ENCODE measurements around the gene MAS1.
A peak's percentile ranks its signal among the peaks of the same experiment; 100 is the strongest.
"Not testable (repeated sequence)": the region's sequence is repeated elsewhere in the genome, so short reads cannot be mapped to it uniquely, and the experiment has no call there.

Gene MAS1

DNA sequence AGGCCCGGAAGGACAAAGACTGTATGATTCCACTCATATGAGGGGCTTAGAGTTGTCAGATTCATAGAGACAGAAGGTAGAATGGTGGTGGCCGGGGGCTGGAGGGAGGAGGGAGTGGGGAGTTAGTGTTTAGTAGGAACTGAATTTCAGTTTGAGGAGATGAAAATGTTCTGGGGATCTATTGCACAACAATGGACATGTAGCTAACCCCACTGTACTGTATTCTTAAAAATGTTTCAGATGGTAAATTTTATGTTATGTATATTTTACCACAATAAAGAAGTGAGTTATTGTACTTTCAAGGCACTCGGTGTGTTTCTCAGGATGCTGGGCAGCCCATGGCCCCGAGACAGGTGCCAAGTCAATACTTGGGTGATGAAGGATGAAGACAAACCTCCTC lies 25.4 kb downstream of the MAS1 start:
- DNase-seq = no peak

DNA sequence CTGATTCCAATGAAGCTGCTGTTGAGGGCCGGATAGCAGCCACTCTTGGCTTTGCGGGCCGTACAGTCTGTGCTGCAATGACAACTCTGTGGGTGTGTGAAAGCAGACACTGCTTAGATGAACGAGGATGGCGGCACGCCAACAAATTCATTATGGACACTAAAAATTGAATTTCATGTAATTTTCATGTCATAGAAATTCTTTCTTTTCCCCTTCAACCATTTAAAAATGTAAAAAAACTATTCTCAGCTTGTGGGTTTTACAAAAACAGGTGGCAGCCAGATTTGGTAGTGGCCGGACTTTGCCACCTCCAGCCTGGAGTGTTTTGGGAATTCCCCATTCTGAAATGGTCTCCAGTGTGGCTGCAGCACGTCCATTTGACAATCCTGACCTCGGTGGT lies 26.0 kb downstream of the MAS1 start:
- peak in 18 of 58 donors; percentile 5 to 62 (median 18) for DNase-seq

DNA sequence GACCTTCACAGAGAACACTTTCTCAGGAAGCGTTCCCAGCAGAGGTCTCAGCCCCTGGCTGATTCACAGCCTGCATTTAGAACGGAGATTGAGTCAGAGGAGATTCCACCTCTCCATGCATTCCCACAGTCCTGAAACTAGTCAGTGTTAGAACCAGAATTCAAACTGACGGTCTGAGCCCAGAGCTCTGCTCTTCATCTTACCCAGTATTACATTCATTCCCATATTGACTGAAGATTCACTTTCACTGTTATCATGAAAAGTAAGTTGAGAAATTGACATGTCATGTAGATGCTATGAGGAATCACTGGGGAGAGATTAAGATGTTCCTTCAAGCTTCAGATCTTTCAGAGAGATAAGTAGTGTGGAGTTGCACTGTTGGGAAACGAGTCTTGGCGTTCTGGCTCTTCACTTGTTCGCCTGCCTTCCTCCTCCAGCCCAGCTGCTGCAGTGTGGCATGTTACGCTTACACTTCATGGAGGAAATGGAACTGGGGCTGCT lies 28.3 kb downstream of the MAS1 start:
- DNase-seq = peak in 34 of 58 donors; percentile 3 to 78 (median 19)

DNA sequence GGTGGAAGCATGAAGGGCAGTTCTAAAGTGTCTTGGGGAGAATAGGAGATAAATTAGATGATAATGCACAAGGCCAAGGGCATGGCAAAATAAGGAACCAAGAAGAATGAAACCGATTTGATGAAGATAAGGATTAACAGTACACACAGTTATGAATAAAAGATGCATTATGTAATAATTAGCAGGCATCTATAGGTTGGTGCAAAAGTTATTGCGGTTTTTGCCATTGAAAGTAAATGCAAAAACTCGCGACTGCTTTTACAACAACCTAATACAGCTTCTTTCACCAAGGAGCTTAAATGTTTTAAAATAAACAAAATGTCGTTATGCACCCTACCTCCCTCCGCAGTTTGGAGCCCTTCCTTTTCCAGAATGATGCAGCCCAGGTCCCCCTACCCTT lies 29.0 kb downstream of the MAS1 start:
- DNase-seq = no peak

DNA sequence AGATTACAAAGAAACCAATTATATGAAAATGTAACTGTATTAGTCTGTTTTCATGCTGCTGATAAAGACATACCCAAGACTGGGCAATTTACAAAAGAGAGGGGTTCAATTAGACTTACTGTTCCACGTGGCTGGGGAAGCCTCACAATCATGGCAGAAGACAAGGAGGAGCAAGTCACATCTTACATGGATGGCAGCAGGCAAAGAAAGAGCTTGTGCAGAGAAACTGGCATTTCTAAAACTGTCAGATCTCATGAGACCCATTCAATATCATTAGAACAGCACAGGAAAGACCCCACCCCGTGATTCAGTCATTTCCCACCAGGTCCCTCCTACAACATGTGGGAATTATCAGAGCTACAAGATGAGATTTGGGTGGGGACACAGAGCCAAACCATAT lies 33.4 kb downstream of the MAS1 start:
- not testable (repeated sequence) for DNase-seq

DNA sequence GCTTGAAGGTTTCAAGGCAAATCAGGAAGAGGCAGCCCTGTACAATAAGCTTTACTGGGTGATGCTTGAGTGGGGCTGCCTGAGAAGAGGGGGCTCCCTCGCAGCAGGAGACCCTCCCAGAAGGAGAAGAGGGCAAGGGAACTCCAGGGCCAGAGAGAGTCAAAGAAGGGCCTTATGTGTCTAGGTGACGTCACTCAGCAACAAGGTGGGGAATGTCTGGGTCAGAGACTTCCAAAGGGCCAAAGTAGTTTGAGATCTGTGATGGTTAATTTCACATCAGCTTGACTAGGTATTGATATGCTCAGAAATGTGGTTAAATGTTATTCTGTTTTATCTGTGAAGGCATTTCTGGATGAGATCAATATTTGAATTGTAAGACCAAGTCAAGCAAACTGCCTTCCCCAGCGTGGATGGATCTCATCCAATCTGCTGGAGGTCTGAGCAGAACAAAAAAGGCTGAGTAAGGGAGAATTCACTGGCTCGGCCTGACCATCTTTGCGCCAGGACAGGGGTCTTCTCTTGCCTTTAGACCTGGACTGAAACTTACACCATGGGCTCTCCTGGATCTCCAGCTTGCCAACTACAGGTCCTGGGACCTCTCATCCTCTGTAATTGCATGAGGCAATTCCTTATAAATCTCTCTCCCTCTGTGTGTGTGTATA lies 35.9 kb downstream of the MAS1 start:
- DNase-seq = no peak

DNA sequence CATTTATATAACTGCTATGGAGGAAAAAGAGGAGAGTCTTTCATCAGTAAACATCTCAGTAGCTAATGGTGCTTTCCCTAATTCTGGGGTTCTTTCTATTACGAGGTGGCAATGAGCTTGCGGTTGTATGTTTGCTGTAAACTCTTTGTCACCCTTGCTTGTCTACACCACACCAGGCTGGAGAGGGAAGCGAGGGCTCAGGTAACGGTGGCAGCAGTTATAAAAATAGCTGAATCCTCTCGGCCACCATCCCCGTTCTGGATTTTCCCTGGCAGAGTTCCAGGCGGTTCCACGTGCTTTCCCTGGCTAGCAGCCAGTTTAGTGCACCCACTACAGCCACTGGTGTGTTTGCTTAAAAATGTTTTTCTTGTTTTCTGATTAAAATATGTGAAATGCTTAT lies 39.0 kb downstream of the MAS1 start:
- peak in 1 of 58 donors; percentile 32 for DNase-seq

DNA sequence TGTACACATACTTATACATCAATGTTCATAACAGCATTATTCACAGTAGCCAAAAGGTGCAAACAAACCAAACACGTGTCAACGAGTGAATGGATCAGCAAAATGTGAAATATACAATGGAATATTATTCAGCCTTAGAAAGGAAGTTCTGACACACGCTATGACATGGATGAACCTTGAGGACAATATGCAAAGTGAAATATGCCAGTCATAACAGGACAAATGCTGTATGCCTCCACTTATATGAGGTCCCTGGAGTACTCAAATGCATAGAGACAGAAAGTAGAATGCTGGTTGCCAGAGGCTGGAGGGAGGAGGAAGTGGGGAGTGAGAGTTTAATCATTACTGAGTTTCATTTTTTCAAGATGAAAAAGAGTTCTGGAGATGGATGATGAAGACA lies 40.3 kb downstream of the MAS1 start:
- no peak for DNase-seq

DNA sequence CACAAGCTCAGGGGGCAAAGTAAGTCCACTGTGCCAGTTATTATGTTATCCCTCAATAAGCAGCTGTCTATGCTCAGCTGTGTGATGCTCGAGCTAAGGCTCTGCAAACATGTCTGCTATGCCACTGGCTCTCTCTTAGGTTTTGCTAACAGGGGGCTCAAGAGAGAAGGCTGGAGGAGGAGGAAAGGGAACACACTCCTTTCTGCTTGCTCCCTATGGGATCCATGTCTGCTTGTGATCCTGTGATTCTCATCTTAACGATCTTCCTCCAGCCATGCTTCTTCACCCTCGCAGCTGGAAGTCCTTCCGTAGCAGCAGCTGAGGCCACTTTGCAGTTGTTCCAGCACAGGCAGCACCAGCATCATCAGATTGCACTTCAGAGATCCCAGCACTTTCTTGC lies 41.1 kb downstream of the MAS1 start:
- no peak for DNase-seq

DNA sequence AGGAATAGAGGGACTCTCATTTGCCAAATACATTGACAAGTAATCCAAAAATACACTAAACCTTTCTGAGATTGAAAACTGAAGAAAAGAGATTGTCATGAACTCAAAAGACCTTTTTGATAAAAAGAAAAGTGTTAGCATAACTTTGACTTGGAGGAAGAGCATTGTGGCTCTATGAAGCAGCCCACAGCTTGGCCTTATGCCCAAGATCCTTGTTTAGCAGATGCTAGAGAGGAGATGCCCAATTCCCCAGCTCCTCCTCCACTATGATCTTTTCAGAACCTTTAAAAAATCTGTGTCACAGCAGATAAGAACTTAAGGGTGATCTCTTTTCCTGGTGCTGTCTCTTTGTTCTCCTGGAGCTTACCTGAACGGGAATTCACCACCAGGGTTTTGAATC lies 42.3 kb downstream of the MAS1 start:
- no peak for DNase-seq

DNA sequence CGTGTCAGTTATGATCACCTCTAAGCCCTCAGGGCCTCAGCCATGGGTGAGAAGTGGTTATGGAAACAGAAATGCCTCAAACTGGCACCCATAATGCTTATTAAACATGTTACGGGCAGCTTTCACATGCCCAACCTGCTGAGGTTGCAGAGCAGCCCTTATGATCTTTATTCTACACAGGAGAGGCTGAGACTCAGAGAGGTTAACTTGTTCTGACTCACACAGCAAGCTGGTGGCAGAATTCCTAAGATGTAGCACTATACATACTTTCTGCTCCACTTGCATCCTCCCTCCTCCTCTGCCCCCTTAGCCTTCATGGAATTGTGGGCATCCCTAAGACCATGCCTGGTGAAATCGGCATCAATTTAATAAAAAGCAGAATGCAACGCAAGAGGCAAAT lies 43.4 kb downstream of the MAS1 start:
- DNase-seq = no peak

DNA sequence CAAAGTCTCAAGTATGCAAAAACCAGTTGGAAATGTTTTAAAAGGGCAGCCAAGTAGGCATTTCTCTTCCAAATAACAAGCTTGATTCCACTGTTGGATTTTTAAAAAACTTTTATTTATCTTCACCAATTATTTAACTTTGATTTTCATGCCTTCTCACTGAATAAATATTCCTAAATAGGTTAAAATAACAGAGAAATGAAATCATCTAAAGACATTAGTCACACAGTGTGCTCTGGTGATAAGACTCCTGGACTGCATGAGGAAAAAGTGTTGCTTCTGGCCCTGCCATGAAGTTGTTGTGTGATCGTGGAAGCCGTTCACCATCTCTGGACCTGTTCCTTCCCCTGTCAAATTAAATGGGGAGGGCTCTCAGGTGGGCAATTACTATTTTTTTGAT lies 44.3 kb downstream of the MAS1 start:
- DNase-seq = no peak

DNA sequence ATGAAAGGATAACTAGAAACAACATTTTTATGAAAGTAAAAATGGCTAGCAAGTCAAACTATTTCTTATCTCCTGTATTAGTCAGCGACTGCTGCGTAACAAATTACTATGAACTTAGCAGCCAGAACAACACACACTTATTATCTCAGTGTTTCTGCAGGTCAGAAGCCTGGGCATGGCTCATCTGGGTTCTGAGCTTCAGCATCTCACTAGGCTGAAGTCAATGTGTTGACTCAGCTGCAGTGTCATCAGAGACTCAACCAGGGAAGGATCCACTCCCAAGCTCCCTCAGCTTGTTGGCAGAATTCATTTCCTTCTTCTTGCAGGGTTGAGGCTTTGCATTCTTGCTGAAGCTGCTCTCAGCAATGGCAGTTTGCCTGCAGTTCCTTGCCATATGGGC lies 44.8 kb downstream of the MAS1 start:
- no peak for DNase-seq

DNA sequence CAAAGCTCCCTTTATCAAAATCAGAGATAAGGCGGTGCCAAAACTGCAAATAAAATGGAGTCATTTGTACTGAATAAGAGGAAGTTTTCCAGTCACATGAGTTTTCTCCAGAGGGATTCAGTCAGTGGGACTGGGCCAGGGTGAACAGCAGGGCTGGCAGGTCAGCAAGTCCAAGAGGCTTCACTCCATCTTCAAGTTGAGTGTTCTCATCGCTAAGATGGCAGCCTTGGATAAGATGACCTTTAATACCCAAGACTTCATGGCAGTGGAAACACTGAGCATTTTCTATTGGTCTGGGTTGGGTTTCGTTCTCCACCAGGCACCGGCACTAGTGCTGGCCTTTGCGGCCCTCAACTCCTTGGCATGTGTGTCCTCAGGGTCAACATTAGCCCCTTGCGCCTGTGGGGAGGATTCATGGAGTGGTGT lies 48.8 kb downstream of the MAS1 start:
- no peak for DNase-seq

Measured in anterior cingulate cortex (tissue), 58 donors.